Neural progenitor cell (in vitro differentiated cells): ENCODE measurements around the gene FOXD3. TPM values are rescaled to one million over a fixed set of nuclear protein-coding genes. Genes with fewer than 3 reads are reported as not detected.

Source experiments
- DNase-seq: peaks from one replicate; pipeline ENCODE4 v3.0.0-alpha.2; 2016; ENCODE audit warnings: low spot score
- H2AFZ ChIP-seq: fragments of 200-600 bp; sonication (generic); replicated peaks from 2 replicates; pipeline ENCODE4 v1.6.1; 2016; ENCODE audit warnings: antibody characterized with exemption
- H3F3A ChIP-seq: fragments of 200-600 bp; sonication (generic); 2 replicates; pipeline ENCODE4 v1.6.1; 2016; ENCODE audit warnings: antibody characterized with exemption, low read depth
- H3K27ac ChIP-seq: fragments of 200-600 bp; sonication (generic); 2 replicates; pipeline ENCODE4 v1.5.1; 2016; ENCODE audit warnings: mild to moderate bottlenecking
- H3K27me3 ChIP-seq: fragments of 200-600 bp; sonication (generic); 2 replicates; pipeline ENCODE4 v1.6.1; 2016; ENCODE audit warnings: mild to moderate bottlenecking, moderate library complexity
- H3K36me3 ChIP-seq: fragments of 200-600 bp; sonication (generic); 2 replicates; pipeline ENCODE4 v1.5.1; 2016
- H3K4me1 ChIP-seq: fragments of 200-600 bp; sonication (generic); 2 replicates; pipeline ENCODE4 v1.6.1; 2016; ENCODE audit warnings: mixed run types
- H3K4me2 ChIP-seq: fragments of 200-600 bp; sonication (generic); 2 replicates; pipeline ENCODE4 v1.6.1; 2016
- H3K4me3 ChIP-seq: fragments of 200-600 bp; sonication (generic); 2 replicates; pipeline ENCODE4 v1.5.1; 2016
- H3K79me2 ChIP-seq: fragments of 200-600 bp; sonication (generic); 2 replicates; pipeline ENCODE4 v1.6.1; 2016; ENCODE audit warnings: low read depth
- H3K9ac ChIP-seq: fragments of 200-600 bp; sonication (generic); 2 replicates; pipeline ENCODE4 v1.6.1; 2016
- H3K9me3 ChIP-seq: fragments of 200-600 bp; sonication (generic); 2 replicates; pipeline ENCODE4 v1.5.1; 2016; ENCODE audit warnings: low read depth
- H4K20me1 ChIP-seq: fragments of 200-600 bp; sonication (generic); 2 replicates; pipeline ENCODE4 v1.6.1; 2016; ENCODE audit warnings: low read depth
- H3K27ac Mint-ChIP-seq: 3 replicates; pipeline ENCODE4 v1.8.0; 2021; ENCODE audit warnings: mixed read lengths
- H3K27me3 Mint-ChIP-seq: 2 replicates; pipeline ENCODE4 v1.8.0; 2022; ENCODE audit warnings: low read depth, mild to moderate bottlenecking, inconsistent platforms, moderate library complexity, mixed read lengths; ENCODE audit not compliant: insufficient read depth
- H3K36me3 Mint-ChIP-seq: 3 replicates; pipeline ENCODE4 v1.8.0; 2021; ENCODE audit warnings: mixed read lengths
- H3K4me1 Mint-ChIP-seq: 3 replicates; pipeline ENCODE4 v1.8.0; 2021; ENCODE audit warnings: mixed read lengths
- H3K4me3 Mint-ChIP-seq: 3 replicates; pipeline ENCODE4 v1.8.0; 2021; ENCODE audit warnings: mild to moderate bottlenecking, moderate library complexity, mixed read lengths
- H3K9me3 Mint-ChIP-seq: 3 replicates; pipeline ENCODE4 v1.8.0; 2020; ENCODE audit warnings: mixed read lengths
- CTCF ChIP-seq: fragments of 200-600 bp; sonication (generic); IDR thresholded peaks from 2 replicates; pipeline ENCODE4 v1.5.1; 2017; ENCODE audit warnings: antibody characterized with exemption, mild to moderate bottlenecking
- EZH2 ChIP-seq: fragments of 200-600 bp; sonication (generic); IDR thresholded peaks from 2 replicates; pipeline ENCODE4 v1.6.1; 2017; ENCODE audit warnings: antibody characterized with exemption, mild to moderate bottlenecking, moderate library complexity
- EZH2phosphoT487 ChIP-seq: fragments of 200-600 bp; sonication (generic); IDR thresholded peaks from 2 replicates; pipeline ENCODE4 v1.6.1; 2017; ENCODE audit warnings: antibody characterized with exemption
- total RNA-seq: library from RNA; depleted of rRNA; stranded (reverse); fragments of >200 nt; gene quantifications from 2 replicates; pipeline ENCODE4 v1.2.3, GENCODE V29; 2015; ENCODE audit warnings: low replicate concordance

Gene FOXD3
- total RNA-seq, 1 donor from 2014 or later = 0.06 TPM

GRCh38 chr1:63316984-63317816 lies 5.2 kb upstream of the FOXD3 start:
- H3K9me3 Mint-ChIP-seq = peaks cover 10% of the 10 kb centered on the region
- no peak overlapping the region for H3K27ac Mint-ChIP-seq
- H3F3A ChIP-seq = peaks cover 47% of the 10 kb centered on the region
- H3K4me3 Mint-ChIP-seq = peak overlapping the region; percentile 74
- peak overlapping the region; percentile 51 for H3K4me3 ChIP-seq
- peak; percentile 91 for DNase-seq
- H3K36me3 ChIP-seq = no peaks in the 10 kb centered on the region
- H3K27me3 Mint-ChIP-seq = peaks cover 64% of the 10 kb centered on the region
- H3K9me3 ChIP-seq = no peaks in the 10 kb centered on the region
- H3K4me1 Mint-ChIP-seq = peaks cover 16% of the 10 kb centered on the region
- no peak overlapping the region for H3K27ac ChIP-seq
- peaks cover 15% of the 10 kb centered on the region for H3K4me1 ChIP-seq
- peaks cover 56% of the 10 kb centered on the region for H4K20me1 ChIP-seq
- H3K9ac ChIP-seq = no peak overlapping the region
- H3K79me2 ChIP-seq = no peaks in the 10 kb centered on the region
- H3K27me3 ChIP-seq = peaks cover 94% of the 10 kb centered on the region
- H2AFZ ChIP-seq = peak overlapping the region; percentile 59
- peak; percentile 72 for TF ChIP-seq CTCF
- peak; percentile 81 for TF ChIP-seq EZH2
- TF ChIP-seq EZH2phosphoT487 = peak; percentile 85
- peak overlapping the region; percentile 80 for H3K4me2 ChIP-seq
- H3K36me3 Mint-ChIP-seq = no peaks in the 10 kb centered on the region

GRCh38 chr1:63317817-63318152 lies 4.6 kb upstream of the FOXD3 start:
- H3K9me3 Mint-ChIP-seq = peaks cover 10% of the 10 kb centered on the region
- DNase-seq = no peak
- peaks cover 16% of the 10 kb centered on the region for H3K4me1 Mint-ChIP-seq
- H3K27me3 ChIP-seq = peaks cover 100% of the 10 kb centered on the region
- peaks cover 47% of the 10 kb centered on the region for H3F3A ChIP-seq
- TF ChIP-seq EZH2phosphoT487 = peak; percentile 44
- peak; percentile 68 for TF ChIP-seq EZH2
- TF ChIP-seq CTCF = no peak
- no peaks in the 10 kb centered on the region for H3K79me2 ChIP-seq
- peaks cover 60% of the 10 kb centered on the region for H4K20me1 ChIP-seq
- H3K27me3 Mint-ChIP-seq = peaks cover 67% of the 10 kb centered on the region
- H3K9me3 ChIP-seq = no peaks in the 10 kb centered on the region
- no peak overlapping the region for H3K27ac Mint-ChIP-seq
- no peaks in the 10 kb centered on the region for H3K36me3 Mint-ChIP-seq
- H3K36me3 ChIP-seq = no peaks in the 10 kb centered on the region
- H3K4me3 Mint-ChIP-seq = peak overlapping the region; percentile 74
- no peak overlapping the region for H3K9ac ChIP-seq
- H3K4me3 ChIP-seq = peak overlapping the region; percentile 51
- H3K4me1 ChIP-seq = peaks cover 20% of the 10 kb centered on the region
- no peak overlapping the region for H3K27ac ChIP-seq
- no peak overlapping the region for H2AFZ ChIP-seq
- peak overlapping the region; percentile 80 for H3K4me2 ChIP-seq

- no peak for TF ChIP-seq CTCF
- no peak for TF ChIP-seq EZH2
- TF ChIP-seq EZH2phosphoT487 = no peak
- Mint-ChIP-seq H3K4me3 (peak overlapping the region; percentile 74), H3K27me3 (peaks cover 71% of the 10 kb centered on the region), H3K27ac (no peak overlapping the region), H3K36me3 (no peaks in the 10 kb centered on the region), H3K4me1 (peaks cover 17% of the 10 kb centered on the region), H3K9me3 (peaks cover 10% of the 10 kb centered on the region)
- no peak overlapping the region for H3K9ac ChIP-seq
- H2AFZ ChIP-seq = no peak overlapping the region
- H3K9me3 ChIP-seq = no peaks in the 10 kb centered on the region
- peak; percentile 26 for DNase-seq
- H3K27ac ChIP-seq = no peak overlapping the region
- peaks cover 22% of the 10 kb centered on the region for H3K4me1 ChIP-seq
- H3K4me3 ChIP-seq = no peak overlapping the region
- H3K27me3 ChIP-seq = peaks cover 100% of the 10 kb centered on the region
- H3K36me3 ChIP-seq = no peaks in the 10 kb centered on the region
- no peak overlapping the region for H3K4me2 ChIP-seq
- H4K20me1 ChIP-seq = peaks cover 64% of the 10 kb centered on the region
- no peaks in the 10 kb centered on the region for H3K79me2 ChIP-seq
- H3F3A ChIP-seq = peaks cover 53% of the 10 kb centered on the region
Observed at GRCh38 chr1:63318201-63318979, 4.0 kb upstream of the FOXD3 start.
